GM12873 (cell line): Measurements from ENCODE around the gene SLC2A13.

Experiments used
- TF ChIP-seq, protein P1 (sequence below): IDR thresholded peaks from 2 replicates; pipeline ENCODE4 v1.5.1; 2012; ENCODE audit warnings: low read depth, mild to moderate bottlenecking, moderate library complexity, low read length, control low read depth; ENCODE audit not compliant: insufficient read depth; ENCODE audit errors: missing control alignments

SLC2A13 gene

DNA sequence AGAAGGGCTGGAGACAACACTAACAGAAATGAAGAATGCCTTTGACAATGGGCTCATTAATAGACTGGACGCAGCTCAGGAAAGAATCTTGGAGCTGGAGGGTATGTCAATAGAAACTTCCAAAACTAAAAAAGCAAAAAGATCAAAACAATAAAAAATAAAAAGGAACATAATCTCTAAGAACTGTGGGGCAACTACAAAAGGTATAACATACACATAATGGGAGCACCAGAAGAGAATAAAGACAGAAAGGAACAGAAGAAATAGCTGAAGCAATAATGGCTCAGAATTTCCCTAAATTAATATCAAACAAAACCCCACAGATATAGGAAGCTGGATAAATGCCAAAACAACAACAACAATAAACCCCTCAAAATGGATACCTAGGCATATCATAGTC lies 362.2 kb downstream of the SLC2A13 start:
- TF ChIP-seq, protein P1, sequence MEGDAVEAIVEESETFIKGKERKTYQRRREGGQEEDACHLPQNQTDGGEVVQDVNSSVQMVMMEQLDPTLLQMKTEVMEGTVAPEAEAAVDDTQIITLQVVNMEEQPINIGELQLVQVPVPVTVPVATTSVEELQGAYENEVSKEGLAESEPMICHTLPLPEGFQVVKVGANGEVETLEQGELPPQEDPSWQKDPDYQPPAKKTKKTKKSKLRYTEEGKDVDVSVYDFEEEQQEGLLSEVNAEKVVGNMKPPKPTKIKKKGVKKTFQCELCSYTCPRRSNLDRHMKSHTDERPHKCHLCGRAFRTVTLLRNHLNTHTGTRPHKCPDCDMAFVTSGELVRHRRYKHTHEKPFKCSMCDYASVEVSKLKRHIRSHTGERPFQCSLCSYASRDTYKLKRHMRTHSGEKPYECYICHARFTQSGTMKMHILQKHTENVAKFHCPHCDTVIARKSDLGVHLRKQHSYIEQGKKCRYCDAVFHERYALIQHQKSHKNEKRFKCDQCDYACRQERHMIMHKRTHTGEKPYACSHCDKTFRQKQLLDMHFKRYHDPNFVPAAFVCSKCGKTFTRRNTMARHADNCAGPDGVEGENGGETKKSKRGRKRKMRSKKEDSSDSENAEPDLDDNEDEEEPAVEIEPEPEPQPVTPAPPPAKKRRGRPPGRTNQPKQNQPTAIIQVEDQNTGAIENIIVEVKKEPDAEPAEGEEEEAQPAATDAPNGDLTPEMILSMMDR, result no peak

DNA sequence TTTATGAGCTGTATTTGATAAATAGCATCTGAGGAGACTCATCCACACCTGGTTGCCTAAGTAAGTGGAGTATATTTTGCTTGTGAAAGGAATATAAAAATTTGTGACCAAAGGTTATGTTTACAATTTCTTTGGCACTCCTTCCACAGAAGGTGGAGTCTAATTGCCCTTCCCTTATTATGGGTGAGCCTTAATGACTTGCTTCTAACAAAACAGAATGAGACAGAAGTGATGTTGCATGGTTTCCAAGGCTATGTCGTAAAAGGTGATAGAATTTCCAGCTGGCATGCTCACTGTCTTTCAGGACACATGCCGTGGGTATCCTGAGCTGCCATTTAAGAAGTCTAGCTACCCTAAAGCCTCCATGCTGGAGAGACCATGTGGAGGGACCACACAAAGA lies 369.5 kb downstream of the SLC2A13 start:
- TF ChIP-seq, protein P1, result no peak

DNA sequence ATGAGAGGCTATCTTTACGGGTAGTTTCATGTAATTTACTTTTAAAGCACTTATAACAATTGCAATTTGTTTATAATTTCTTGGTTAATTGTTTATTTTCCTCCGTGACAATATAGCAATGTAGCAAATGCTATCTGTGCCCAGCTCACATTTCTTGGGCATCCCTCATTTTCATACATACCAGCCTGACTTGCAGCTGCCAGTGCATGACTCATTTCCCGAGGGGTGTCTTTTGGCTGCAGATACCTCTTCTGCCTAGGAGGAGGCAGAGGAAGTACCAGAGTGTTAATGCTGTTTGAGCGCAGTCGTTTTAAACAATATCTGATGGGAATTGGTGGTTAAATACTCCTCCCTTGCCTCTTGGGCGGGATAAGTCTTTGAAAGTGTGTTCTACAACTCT lies 382.1 kb downstream of the SLC2A13 start:
- TF ChIP-seq, protein P1, result no peak

DNA sequence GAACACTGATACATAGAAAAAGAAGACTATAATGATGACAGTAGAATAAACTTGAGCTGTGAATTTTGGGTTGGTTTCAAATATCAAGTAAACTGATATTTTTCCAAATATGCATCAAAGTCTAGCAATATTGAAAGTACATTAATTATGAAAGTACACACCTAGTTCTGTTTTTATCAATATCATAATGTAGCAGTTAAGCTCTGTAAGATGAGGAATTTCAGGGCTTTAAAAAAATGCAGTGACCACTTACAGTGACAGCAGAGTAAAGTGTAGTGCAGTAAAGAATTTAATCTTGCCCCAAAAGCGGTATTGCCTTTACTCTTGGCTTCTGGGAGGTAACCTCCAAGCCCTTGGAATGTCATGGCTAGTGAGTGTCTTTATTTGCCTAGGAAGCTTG lies 383.4 kb downstream of the SLC2A13 start:
- TF ChIP-seq, protein P1, result no peak

DNA sequence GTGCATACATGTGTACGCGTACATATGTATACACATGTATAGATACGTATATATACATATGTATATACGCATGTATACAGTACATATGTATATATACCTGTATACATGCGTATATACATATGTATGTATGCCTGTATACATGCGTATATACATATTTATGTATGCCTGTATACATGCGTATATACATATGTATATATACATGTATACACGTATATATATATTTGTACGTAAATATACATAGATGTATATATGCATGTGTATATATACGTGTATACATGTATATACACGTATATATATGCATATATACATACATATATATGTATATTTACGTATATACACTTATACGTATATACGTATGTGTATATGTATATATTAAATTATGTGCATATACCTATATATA lies 392.3 kb downstream of the SLC2A13 start:
- TF ChIP-seq, protein P1, result no peak

DNA sequence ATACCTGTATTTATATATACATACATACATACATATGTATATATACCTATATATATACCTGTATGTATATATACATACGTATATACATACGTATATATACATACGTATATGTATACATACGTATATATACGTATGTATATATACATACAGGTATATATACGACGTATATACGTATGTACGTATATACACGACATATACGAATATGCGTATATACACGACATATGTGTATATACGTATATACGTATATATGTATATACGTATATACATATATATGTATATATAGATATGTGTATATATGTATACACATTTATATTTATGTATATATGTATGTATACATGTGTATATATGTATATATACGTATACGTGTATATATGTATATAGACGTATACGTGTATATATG lies 393.5 kb downstream of the SLC2A13 start:
- TF ChIP-seq, protein P1, result no peak
